ENCODE measurements around the gene IGSF21. TPM values are rescaled to one million over a fixed set of nuclear protein-coding genes. Genes with fewer than 3 reads are reported as not detected.

Gene IGSF21
- total and polyA plus RNA-seq, 4 donors: 0.31 to 1.5 (median 0.88) TPM

DNA sequence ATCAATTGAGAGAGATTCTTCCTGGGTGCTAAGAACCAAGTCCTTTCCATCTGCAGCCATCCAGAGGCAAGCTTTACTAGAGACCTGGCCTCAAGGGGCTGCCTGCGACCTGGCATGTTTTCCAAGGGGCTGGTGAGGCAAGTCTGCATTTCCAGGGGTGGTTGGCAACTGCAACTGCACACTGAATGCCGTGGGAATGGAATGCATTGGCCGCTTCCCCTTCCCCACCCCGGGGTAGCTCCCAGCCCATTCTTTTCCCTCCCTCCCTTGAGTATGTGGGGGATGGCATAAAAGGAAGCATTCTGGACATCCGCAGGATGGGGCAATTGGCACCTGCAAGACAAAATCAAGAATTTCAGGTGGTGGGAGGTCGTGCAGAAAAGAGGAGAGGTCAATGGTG, 155.1 kb downstream of the IGSF21 start (continued):
- TF ChIP-seq ZBTB33 (IDR thresholded peaks at IDR 0.05): no peak
- no peak for TF ChIP-seq EGR1 (IDR thresholded peaks at IDR 0.05; ENCODE audit: low read depth in 2 of 2)

GRCh38 chr1:18263547-18264120, 156.0 kb downstream of the IGSF21 start:
- whole genome bisulfite sequencing: 68% methylated on average over 5 of the region's 5 CpGs
- Histone ChIP-seq H3K4me1 (ENCODE audit: control insufficient read depth in 4 of 4, insufficient read depth in 4 of 4, low read length in 3 of 4) (no peaks in the 10 kb centered on the region), H3K27me3 (ENCODE audit: control insufficient read depth in 4 of 4, insufficient read depth in 4 of 4, low read length in 3 of 4) (peaks cover 0 to 2% (median 0%) of the 10 kb centered on the region in 4 donors), H3K27ac (ENCODE audit: low read depth in 1 of 2, low read length in 2 of 2) (no peak overlapping the region), H3K9ac (ENCODE audit: low read depth in 1 of 2, low read length in 2 of 2) (no peak overlapping the region), H3K4me3 (ENCODE audit: low read depth in 1 of 3, low read length in 3 of 3) (no peak overlapping the region), H3K9me3 (ENCODE audit: control insufficient read depth in 4 of 4, low read length in 3 of 4) (no peaks in the 10 kb centered on the region), H3K36me3 (ENCODE audit: control insufficient read depth in 4 of 4, insufficient read depth in 3 of 4, low read depth in 1 of 4, low read length in 3 of 4) (no peaks in the 10 kb centered on the region)
- DNase-seq (ENCODE audit: low spot score): no peak
- TF ChIP-seq, protein P1, sequence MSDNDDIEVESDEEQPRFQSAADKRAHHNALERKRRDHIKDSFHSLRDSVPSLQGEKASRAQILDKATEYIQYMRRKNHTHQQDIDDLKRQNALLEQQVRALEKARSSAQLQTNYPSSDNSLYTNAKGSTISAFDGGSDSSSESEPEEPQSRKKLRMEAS (IDR thresholded peaks at IDR 0.05): no peak
- no peak for TF ChIP-seq SP1 (IDR thresholded peaks at IDR 0.05)
- TF ChIP-seq EGR1 (IDR thresholded peaks at IDR 0.05; ENCODE audit: low read depth in 2 of 2): no peak
- TF ChIP-seq, protein P2, sequence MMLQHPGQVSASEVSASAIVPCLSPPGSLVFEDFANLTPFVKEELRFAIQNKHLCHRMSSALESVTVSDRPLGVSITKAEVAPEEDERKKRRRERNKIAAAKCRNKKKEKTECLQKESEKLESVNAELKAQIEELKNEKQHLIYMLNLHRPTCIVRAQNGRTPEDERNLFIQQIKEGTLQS (IDR thresholded peaks at IDR 0.05): no peak
- TF ChIP-seq JUND (IDR thresholded peaks at IDR 0.05): no peak
- TF ChIP-seq TAF1 (conservative IDR thresholded peaks at IDR 0.05): no peak
- no peak for TF ChIP-seq FOXA1 (IDR thresholded peaks at IDR 0.05)
- TF ChIP-seq GABPA (IDR thresholded peaks at IDR 0.05 in 1 of 2, conservative IDR thresholded peaks at IDR 0.05 in 1 of 2): no peak

- TF ChIP-seq TAF1 (conservative IDR thresholded peaks at IDR 0.05) (no peak), RXRA (IDR thresholded peaks at IDR 0.05) (no peak), ZBTB33 (IDR thresholded peaks at IDR 0.05) (no peak), JUND (IDR thresholded peaks at IDR 0.05) (no peak), GABPA (IDR thresholded peaks at IDR 0.05 in 1 of 2, conservative IDR thresholded peaks at IDR 0.05 in 1 of 2) (no peak), SP1 (IDR thresholded peaks at IDR 0.05) (no peak), HNF4G (IDR thresholded peaks at IDR 0.05) (no peak), NR2F2 (IDR thresholded peaks at IDR 0.05) (no peak), FOXA1 (IDR thresholded peaks at IDR 0.05) (no peak), RAD21 (IDR thresholded peaks at IDR 0.05) (no peak), CTCF (IDR thresholded peaks at IDR 0.05; ENCODE audit: low read depth, low read length, missing input control) (no peak), HNF4A (conservative IDR thresholded peaks at IDR 0.05) (no peak), YY1 (IDR thresholded peaks at IDR 0.05) (no peak), FOXA2 (IDR thresholded peaks at IDR 0.05) (no peak), EGR1 (IDR thresholded peaks at IDR 0.05; ENCODE audit: low read depth in 2 of 2) (no peak)
- TF ChIP-seq, protein P2 (IDR thresholded peaks at IDR 0.05): no peak
- TF ChIP-seq, protein P1 (IDR thresholded peaks at IDR 0.05): no peak
- TF ChIP-seq, protein P3, sequence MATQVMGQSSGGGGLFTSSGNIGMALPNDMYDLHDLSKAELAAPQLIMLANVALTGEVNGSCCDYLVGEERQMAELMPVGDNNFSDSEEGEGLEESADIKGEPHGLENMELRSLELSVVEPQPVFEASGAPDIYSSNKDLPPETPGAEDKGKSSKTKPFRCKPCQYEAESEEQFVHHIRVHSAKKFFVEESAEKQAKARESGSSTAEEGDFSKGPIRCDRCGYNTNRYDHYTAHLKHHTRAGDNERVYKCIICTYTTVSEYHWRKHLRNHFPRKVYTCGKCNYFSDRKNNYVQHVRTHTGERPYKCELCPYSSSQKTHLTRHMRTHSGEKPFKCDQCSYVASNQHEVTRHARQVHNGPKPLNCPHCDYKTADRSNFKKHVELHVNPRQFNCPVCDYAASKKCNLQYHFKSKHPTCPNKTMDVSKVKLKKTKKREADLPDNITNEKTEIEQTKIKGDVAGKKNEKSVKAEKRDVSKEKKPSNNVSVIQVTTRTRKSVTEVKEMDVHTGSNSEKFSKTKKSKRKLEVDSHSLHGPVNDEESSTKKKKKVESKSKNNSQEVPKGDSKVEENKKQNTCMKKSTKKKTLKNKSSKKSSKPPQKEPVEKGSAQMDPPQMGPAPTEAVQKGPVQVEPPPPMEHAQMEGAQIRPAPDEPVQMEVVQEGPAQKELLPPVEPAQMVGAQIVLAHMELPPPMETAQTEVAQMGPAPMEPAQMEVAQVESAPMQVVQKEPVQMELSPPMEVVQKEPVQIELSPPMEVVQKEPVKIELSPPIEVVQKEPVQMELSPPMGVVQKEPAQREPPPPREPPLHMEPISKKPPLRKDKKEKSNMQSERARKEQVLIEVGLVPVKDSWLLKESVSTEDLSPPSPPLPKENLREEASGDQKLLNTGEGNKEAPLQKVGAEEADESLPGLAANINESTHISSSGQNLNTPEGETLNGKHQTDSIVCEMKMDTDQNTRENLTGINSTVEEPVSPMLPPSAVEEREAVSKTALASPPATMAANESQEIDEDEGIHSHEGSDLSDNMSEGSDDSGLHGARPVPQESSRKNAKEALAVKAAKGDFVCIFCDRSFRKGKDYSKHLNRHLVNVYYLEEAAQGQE (IDR thresholded peaks at IDR 0.05): no peak
- Histone ChIP-seq H3K27me3 (ENCODE audit: control insufficient read depth in 4 of 4, insufficient read depth in 4 of 4, low read length in 3 of 4) (peaks cover 0 to 2% (median 0%) of the 10 kb centered on the region in 4 donors), H3K36me3 (ENCODE audit: control insufficient read depth in 4 of 4, insufficient read depth in 3 of 4, low read depth in 1 of 4, low read length in 3 of 4) (no peaks in the 10 kb centered on the region), H3K4me1 (ENCODE audit: control insufficient read depth in 4 of 4, insufficient read depth in 4 of 4, low read length in 3 of 4) (no peaks in the 10 kb centered on the region), H3K9me3 (ENCODE audit: control insufficient read depth in 4 of 4, low read length in 3 of 4) (no peaks in the 10 kb centered on the region), H3K27ac (ENCODE audit: low read depth in 1 of 2, low read length in 2 of 2) (no peak overlapping the region), H3K4me3 (ENCODE audit: low read depth in 1 of 3, low read length in 3 of 3) (no peak overlapping the region), H3K9ac (ENCODE audit: low read depth in 1 of 2, low read length in 2 of 2) (no peak overlapping the region)
- WGBS: 78% methylated on average over 6 of the region's 6 CpGs
- DNase-seq (ENCODE audit: low spot score): no peak
Measured at GRCh38 chr1:18264450-18265039, 156.9 kb downstream of the IGSF21 start.

All from liver (tissue), 9 donors.